Pons (tissue), 1 donor: ENCODE data around the gene CD96.
A peak's percentile ranks its signal among the peaks of the same experiment; 100 is the strongest.
"Not testable (repeated sequence)": the region's sequence is repeated elsewhere in the genome, so short reads cannot be mapped to it uniquely, and the experiment has no call there.

Source experiments
- DNase-seq: peaks from one replicate; pipeline ENCODE4 v3.0.0-alpha.2; 2016; ENCODE audit warnings: low spot score

Gene CD96

GRCh38 chr3:111621535-111621934 is 79.5 kb downstream of the CD96 start:
- no peak for DNase-seq

DNA sequence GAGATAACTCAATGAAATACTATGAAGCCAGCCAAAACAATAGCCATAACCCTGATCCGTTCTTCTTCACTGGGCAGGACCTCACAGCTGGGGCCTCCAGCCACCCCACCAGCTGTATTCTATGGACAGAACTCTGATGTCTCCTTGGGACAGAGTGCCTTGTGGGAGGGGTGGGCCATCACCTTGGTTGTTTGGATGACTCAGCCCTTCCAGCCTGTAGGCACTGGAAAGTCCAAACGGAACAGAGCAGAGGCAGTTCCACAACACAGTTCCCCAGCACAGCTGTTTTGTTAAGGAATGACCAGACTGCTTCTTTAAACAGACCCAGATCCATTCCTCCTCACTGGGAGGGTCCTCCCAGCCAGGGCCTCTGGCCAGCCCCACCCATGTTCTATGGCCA is 85.1 kb downstream of the CD96 start:
- DNase-seq: no peak

DNA sequence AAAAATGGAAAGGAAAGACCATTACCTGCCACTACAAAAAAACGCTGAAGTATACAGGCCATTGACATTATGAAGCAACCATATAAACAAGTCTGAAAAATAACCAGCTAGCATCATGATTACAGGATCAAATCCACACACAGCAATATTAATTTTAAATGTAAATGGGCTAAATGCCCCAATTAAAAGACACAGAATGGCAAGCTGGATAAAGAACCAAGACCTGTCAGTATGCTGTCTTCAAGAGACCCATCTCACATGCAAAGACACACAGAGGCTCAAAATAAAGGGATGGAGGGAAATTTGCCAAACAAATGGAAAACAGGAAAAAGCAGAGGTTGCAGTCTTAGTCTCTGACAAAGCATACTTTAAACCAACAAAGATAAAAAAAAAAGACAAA is 87.0 kb downstream of the CD96 start:
- not testable (repeated sequence) for DNase-seq

- DNase-seq: not testable (repeated sequence)
Observed at GRCh38 chr3:111630638-111631037, 88.6 kb downstream of the CD96 start.

DNA sequence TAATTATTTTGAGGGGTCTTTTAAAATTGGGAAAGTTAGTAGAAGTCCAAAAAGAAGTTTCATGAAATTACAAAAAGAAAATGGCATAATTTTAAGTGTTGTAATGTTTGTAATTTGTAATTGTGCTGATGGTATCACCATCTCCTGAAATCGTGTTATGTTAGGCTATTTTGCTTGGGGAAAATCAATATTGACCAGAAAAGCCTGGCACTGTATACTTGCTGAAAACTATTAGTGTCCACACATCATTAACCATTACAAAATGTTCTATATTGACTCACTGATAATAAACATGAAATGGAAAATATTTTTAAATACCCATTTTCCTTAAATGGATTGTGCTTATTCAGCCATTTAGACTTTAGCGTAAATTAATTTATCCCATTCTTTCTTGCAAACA is 93.4 kb downstream of the CD96 start:
- DNase-seq: no peak

- DNase-seq: no peak
Observed at GRCh38 chr3:111636366-111636885, 94.4 kb downstream of the CD96 start.

DNA sequence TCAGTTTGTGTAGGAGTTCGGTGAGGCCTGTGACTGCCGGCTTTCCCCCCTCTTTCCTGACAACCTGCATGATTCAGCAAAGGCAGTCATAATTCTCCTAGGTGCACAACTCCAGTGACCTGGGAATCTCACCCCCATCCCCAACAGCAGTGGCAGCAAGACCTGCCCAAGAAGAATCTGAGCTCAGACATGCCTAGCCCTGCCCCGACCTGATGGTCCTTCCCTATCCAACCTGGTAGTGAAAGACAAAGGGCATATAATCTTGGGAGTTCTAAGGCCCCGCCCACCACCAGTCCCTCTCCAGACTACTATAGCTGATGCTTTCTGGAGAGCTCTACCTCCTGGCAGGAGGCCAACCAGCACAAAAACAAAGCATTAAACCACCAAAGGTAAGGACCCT is 97.3 kb downstream of the CD96 start:
- no peak for DNase-seq

DNA sequence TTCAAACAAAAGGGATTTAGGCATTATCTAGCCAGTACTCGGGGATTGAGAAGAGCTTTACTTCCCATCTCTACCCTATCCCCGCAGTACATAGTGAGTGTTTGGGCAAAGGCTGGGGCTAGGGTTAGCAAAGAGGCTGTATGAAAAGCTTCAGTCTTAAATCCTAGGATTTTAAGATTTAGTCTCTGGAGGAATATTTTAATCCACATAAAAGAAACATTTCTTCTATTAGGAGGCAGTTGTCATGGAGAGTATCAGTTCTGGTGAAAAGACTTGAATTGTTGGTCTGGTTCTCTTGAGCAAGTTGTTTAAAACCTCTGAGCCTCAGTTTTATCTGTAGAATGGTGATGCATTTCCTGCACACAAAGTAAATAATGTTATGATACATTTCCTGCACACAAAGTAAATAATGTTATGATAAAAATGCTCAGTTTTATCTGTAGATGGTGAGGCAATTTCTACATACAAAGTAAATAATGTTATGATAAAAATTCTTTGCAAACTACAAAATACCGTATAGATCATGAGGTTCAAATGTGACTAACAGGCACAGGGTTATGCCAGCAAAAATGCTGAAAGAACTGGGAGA is 107.1 kb downstream of the CD96 start:
- DNase-seq: no peak

DNA sequence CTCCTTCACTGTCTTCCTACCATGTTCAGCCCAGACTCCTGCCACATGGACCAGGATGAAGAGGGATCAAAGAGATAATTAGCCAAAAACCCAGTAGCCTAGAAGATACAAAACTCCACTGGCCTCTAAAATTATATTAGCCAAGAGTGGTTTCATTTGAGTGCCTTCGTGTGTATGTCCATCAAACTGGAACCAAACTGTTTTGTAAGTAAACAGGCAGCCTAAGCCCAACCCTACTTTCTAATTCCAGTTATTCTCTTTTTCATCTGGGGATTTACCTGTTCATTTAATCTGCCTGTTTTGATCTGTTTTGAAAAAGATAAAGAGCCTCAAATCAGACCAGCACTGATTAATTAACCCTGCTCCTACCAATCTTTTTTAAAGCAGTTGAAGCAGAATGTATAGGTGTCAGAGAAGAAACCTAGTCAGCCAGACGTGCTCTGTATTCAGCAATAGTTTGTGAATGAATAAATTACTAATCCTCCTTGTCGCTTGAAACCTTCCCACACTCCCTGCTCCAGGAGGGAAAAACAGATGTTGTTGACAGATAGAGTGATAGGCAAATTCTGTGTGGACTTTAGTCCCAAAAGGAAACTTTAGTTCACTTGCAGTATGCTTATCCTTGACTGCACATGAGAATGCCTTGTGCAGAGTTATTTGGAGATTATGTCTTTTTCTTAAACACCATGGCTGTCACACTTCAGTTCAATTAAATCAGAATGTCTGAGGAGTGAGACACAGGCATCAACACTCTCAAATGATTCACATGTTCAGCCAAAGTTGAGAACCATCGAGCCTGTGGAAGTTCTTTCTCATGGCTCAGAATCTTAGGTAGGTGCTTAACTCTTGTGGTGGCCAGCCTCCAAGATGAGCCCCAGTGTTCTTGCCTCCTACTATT is 108.6 kb downstream of the CD96 start:
- DNase-seq: no peak

- no peak for DNase-seq
Observed at GRCh38 chr3:111652492-111653180, 110.6 kb downstream of the CD96 start.

DNA sequence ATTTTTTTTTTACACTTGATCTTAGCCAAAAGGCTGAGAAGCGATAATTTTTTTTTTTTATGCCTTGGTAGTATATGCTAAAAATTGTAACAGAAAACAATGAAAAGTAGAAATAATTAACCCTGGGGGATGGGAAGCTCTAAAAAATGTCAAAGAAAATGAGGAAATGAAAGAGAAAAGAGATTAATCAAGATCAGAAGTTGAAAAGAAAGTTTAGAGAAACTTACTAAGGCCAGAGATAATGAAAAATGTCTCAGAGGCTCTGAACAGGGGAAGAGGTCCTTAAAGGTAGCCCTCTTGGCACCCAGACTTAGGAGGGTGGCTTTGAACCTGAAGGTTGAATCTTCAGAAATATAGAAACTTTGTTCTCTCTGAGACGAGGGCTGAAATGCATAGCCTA is 111.8 kb downstream of the CD96 start:
- DNase-seq: no peak

- DNase-seq: no peak
Observed at GRCh38 chr3:111662012-111662411, 120.0 kb downstream of the CD96 start.

DNA sequence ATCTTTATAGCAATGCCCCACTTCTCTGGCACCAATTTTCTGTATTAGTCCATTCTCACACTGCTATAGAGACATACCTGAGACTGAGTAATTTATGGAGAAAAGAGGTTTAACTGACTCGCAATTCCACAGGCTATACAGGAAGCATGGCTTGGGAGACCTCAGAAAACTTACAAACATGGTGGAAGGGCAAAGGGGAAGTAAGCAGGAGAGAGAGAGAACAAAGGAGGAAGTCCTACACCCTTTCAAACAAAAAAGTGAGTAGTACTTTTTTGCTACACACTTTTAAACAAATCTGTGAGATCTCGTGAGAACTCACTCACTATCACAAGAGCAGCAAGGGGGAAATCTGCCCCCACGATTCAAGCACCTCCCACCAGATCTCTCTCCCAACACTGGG is 120.9 kb downstream of the CD96 start:
- no peak for DNase-seq

DNA sequence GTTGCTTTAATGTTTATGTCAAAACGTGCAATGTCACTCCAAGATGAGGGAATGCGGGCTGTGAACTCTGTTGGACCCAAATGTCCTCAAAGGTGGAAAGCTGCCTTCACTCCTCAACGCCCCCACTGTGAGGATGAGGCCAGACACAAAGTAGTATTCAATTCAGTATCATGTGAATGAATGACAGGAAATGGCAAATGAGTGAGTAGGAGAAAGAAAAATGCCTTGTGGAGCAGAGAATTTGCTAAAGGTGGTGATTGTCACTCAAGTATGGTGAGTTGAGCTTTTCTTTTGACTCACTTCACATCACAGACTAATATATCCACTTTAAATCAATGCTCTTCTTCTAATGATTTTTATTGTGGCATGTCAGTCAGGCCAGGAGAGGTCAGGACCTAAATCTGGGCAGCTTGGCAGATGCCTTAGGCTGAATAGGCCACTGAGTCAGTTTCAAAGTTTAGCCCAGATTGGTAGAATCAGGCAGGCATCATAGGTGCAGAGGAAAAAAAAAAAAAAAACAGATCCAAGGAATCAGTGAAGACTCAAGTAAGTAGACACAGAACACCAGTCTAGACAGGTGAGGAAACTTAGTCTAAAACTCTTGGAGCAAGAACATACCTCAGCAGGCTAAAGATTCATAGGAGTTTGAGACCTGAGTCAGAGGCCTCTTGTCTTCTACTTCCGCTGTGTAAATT is 124.2 kb downstream of the CD96 start:
- no peak for DNase-seq

- no peak for DNase-seq
Observed at GRCh38 chr3:111667170-111667569, 125.2 kb downstream of the CD96 start.

- peak; percentile 92 for DNase-seq
Observed at GRCh38 chr3:111667621-111668239, 125.7 kb downstream of the CD96 start.

DNA sequence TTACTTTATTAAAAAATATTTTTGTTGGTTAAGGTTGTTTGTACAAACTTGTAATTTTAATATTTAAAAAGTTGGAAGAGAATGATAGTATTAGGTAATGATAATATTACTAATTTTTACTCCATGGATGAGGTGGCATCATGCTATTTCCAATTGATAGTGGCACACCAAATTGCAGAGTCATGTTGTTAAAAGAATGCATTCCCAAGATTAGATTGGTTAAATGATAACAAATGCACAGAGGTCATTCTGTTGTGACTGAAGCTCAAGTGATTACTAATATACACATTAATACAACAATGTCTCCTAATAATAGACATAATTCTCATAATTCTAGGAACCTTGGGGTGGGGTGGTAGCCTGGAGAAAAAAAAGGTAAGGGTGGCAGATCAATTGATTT is 126.3 kb downstream of the CD96 start:
- DNase-seq: no peak

DNA sequence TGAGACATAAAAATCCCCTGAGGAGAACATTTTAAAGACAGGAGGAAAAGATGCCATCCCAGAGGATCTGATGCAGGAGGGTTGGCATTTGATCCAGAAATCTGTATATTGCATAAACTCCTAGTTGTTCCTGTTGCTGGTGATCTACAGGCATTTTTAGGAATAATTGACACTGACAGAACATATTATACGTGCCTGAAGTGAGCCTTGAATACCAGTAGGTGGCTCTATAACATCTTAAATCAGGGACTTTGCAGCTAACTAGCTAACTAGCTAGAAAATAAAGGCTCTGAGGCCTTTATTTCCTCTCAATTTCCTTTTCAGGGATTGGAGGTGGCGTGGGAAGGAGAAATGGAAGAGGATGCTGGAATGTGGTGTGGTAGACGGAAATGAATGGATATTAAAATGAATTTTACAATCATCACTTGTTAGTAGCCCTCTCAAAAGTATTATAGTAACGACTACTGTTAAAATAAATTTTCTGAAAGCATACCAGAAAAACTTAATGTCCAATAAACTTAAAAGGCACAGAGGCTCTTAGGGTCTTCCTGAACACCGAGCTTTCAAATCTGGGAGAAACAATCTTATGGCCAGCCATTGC is 127.0 kb downstream of the CD96 start:
- DNase-seq: peak; percentile 74

DNA sequence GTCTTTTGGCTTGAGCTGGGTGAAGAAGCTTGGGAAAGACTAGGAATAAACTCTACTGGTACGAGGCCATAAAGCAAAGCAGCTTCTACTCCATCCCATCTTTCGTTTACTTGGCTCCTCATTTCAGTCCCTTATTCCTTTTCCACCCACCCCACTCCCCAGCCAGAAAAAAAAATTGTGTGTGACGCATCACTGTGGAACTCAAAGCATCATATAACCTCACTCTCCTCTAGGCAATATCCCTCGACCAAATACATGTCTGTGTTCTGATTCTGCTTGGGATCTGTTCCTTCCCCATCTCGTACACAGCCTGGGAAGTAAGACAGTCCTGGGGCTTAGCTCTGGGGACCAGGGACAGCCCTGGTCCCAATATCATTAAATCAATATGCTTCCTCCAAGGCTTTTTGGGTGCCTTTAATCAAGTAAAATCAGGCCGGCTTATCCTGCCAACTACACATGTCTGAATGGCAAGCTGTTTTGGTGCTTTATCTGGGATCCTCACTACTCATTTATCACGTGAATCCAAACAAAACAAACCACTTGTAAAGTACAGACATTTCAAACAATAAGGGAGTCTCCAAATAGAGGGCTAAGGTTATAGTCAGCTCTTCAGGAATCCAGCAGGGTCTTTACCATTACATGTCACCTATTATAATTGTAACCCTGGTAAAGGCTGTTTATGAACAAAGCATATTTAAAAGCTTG is 128.1 kb downstream of the CD96 start:
- no peak for DNase-seq

GRCh38 chr3:111672461-111672860 is 130.5 kb downstream of the CD96 start:
- not testable (repeated sequence) for DNase-seq

GRCh38 chr3:111675846-111676210 is 133.8 kb downstream of the CD96 start:
- DNase-seq: no peak
